ENCODE results near the gene RNF115. TPM values are rescaled to one million over a fixed set of nuclear protein-coding genes. Genes with fewer than 3 reads are reported as not detected.

The RNF115 gene
- total and polyA plus RNA-seq, 2 of the 13 experiments (the other 11 are each of a cell fraction or from before 2014, with no cell fraction given): 6.0 to 10.1 TPM

DNA sequence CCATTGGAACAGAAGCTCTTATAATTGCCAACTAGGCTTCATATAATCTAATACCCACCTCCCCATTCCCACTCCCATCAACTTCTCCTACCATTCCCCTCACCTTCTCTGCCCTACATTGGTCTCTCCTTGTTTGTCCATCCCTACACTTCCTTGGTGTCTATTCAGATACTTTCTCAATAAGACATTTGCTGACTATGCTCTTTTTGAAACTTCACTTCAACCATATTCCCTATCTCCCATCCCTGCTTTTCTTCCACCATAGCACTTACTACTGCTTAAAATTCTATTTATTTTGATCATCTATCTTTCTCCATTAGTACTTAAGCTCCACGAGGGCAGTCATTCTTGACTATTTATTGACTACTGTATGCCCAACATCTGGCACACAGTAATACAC, 64.2 kb downstream of the RNF115 start:
- BruUV-seq (replicated peaks): no TSS peak
- 94% methylated on average over 1 of the region's 1 CpG for WGBS (ENCODE audit: low lambda C conversion rate)
- Histone ChIP-seq H3K27me3 (ENCODE audit: control insufficient read depth in 1 of 2, insufficient read depth in 2 of 2, low read length in 2 of 2) (no peaks in the 10 kb centered on the region), H3K9ac (ENCODE audit: insufficient read depth, low read depth, low read length) (no peak overlapping the region), H3K4me3 (replicated peaks in 1 of 3; ENCODE audit: insufficient read depth in 1 of 3, low read depth in 2 of 3, low read length in 3 of 3) (no peak overlapping the region), H4K20me1 (ENCODE audit: insufficient read depth, low read length) (no peaks in the 10 kb centered on the region), H3K9me3 (ENCODE audit: low read length) (peaks cover 6% of the 10 kb centered on the region; the same call in 1 of the 2 replicates), H3K79me2 (ENCODE audit: insufficient read depth, low read length) (no peaks in the 10 kb centered on the region), H2AFZ (ENCODE audit: low read length) (no peak overlapping the region), H3K4me2 (ENCODE audit: low read depth, low read length) (no peak overlapping the region), H3K36me3 (replicated peaks in 1 of 2; ENCODE audit: control insufficient read depth in 1 of 2, insufficient read depth in 2 of 2, low read length in 2 of 2) (peaks cover 4 to 10% of the 10 kb centered on the region in 2 experiments; a peak in 4 of 5 replicates), H3K27ac (ENCODE audit: extremely low read length, insufficient read depth, low read length) (no peak overlapping the region), H3K4me1 (ENCODE audit: insufficient read depth, low read length) (peaks cover 10% of the 10 kb centered on the region; the same call in 1 of the 2 replicates)
- CTCF ChIA-PET (ENCODE audit: low intra/inter-chr PET ratio, low total read pairs): no interaction called here
- FAIRE-seq (no peak), DNase-seq (ENCODE audit: low spot score) (no peak), ATAC-seq (no peak)
- in situ Hi-C loops (cut with HindIII; ENCODE audit: extremely low pct_ligation_motif_present, low pct_unique_long_range_greater_than_20kb) (loop anchor here (10.0 kb wide), 1 partner anchor 65 kb away; the partner anchor contains the start of genes POLR3C and RNF115), intact Hi-C loops (cut with micrococcal nuclease; ENCODE audit: unreplicated experiment) (no loop called here)
- peak; percentile 95 for TF ChIP-seq MAFF (IDR thresholded peaks at IDR 0.05; ENCODE audit: low read depth, low read length)
- TF ChIP-seq ZNF337 (CRISPR knock-in tag; IDR thresholded peaks at IDR 0.05; ENCODE audit: borderline replicate concordance, low read depth): no peak
- TF ChIP-seq MAFK (conservative IDR thresholded peaks at IDR 0.05 in 1 of 2, IDR thresholded peaks at IDR 0.05 in 1 of 2; ENCODE audit: low read length in 2 of 2): peak; percentile 94 to 97
- POLR2A ChIA-PET: no interaction called here

DNA sequence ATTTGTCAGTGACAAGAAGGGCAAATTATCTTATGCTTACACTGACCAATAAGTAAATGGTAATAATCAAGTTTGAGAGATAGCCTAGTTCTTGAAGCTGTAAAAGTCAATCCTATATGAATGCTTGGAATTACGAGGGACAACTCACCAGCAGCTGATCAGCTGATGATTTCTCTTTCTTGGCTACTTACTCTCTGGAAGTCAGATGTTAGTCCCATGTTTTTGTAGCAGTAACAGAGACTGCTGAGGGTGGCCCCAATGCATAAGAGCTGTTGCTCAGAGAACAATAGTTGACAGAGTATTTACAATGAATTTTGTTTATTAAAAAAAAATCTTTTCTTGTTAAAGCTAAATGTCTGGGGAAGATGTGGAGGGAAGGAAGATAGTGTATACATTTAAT, 65.3 kb downstream of the RNF115 start:
- no peak for DNase-seq (ENCODE audit: low spot score)
- Histone ChIP-seq H3K79me2 (ENCODE audit: insufficient read depth, low read length) (no peaks in the 10 kb centered on the region), H3K9ac (ENCODE audit: insufficient read depth, low read depth, low read length) (no peak overlapping the region), H3K27ac (ENCODE audit: extremely low read length, insufficient read depth, low read length) (no peak overlapping the region), H2AFZ (ENCODE audit: low read length) (no peak overlapping the region), H3K4me3 (replicated peaks in 1 of 3; ENCODE audit: insufficient read depth in 1 of 3, low read depth in 2 of 3, low read length in 3 of 3) (no peak overlapping the region), H3K9me3 (ENCODE audit: low read length) (peaks cover 6% of the 10 kb centered on the region; the same call in 1 of the 2 replicates), H3K4me1 (ENCODE audit: insufficient read depth, low read length) (peaks cover 10% of the 10 kb centered on the region; the same call in 1 of the 2 replicates), H3K4me2 (ENCODE audit: low read depth, low read length) (no peak overlapping the region), H3K36me3 (replicated peaks in 1 of 2; ENCODE audit: control insufficient read depth in 1 of 2, insufficient read depth in 2 of 2, low read length in 2 of 2) (peaks cover 4 to 10% of the 10 kb centered on the region in 2 experiments; a peak in 4 of 5 replicates), H3K27me3 (ENCODE audit: control insufficient read depth in 1 of 2, insufficient read depth in 2 of 2, low read length in 2 of 2) (no peaks in the 10 kb centered on the region), H4K20me1 (ENCODE audit: insufficient read depth, low read length) (no peaks in the 10 kb centered on the region)
- CTCF ChIA-PET (ENCODE audit: low intra/inter-chr PET ratio, low total read pairs): no interaction called here
- 95% methylated on average over 1 of the region's 1 CpG for WGBS (ENCODE audit: low lambda C conversion rate)
- no peak for FAIRE-seq
- POLR2A ChIA-PET: no interaction called here
- in situ Hi-C loops (cut with HindIII; ENCODE audit: extremely low pct_ligation_motif_present, low pct_unique_long_range_greater_than_20kb) (no loop called here), intact Hi-C loops (cut with micrococcal nuclease; ENCODE audit: unreplicated experiment) (no loop called here)
- TF ChIP-seq DMAP1 (CRISPR knock-in tag; IDR thresholded peaks at IDR 0.05) (no peak), POGK (CRISPR knock-in tag; conservative IDR thresholded peaks at IDR 0.05) (no peak), RXRA (CRISPR knock-in tag; IDR thresholded peaks at IDR 0.05) (no peak)
- no peak for ATAC-seq
- no TSS peak for BruUV-seq (replicated peaks)

Data from HepG2 (cell line).